Posterior vena cava (tissue), 2 donors: ENCODE data around the gene AFAP1. TPM values are rescaled to one million over a fixed set of nuclear protein-coding genes. Genes with fewer than 3 reads are reported as not detected.

Experiments
- DNase-seq: peaks from one replicate; pipeline ENCODE4 v3.0.0-alpha.2; 2020; ENCODE audit warnings: low spot score
- intact Hi-C, 2 donors: fragments of 100-400 bp; cut with DNase I; formaldehyde crosslinking; loops; one replicate each; pipeline versions ENCODE4 v1.14.1 to v1.14.2; 2022 to 2023
- total RNA-seq, 2 donors: library from RNA; stranded (reverse); fragmentation: NEBNext Ultra II Directional; extraction: Animal tissue kit (Norgen Biotek cat#: 25700); gene quantifications; one replicate each; pipeline ENCODE4 v1.2.1, GENCODE V29; 2021
- donor health status: DM: yes; HTN: yes; CAD: no.
- donor health status: DM: yes; HTN: yes; CAD: no.

The AFAP1 gene
- total RNA-seq, 2 donors from 2014 or later, result 45.3 TPM

GRCh38 chr4:7857993-7858392 is 81.7 kb downstream of the AFAP1 start:
- DNase-seq, result no peak
- intact Hi-C loops, result no loop called here

- intact Hi-C loops, result no loop called here
- no peak for DNase-seq
These were observed 82.4 kb downstream of the AFAP1 start for GRCh38 chr4:7857238-7857701.

DNA sequence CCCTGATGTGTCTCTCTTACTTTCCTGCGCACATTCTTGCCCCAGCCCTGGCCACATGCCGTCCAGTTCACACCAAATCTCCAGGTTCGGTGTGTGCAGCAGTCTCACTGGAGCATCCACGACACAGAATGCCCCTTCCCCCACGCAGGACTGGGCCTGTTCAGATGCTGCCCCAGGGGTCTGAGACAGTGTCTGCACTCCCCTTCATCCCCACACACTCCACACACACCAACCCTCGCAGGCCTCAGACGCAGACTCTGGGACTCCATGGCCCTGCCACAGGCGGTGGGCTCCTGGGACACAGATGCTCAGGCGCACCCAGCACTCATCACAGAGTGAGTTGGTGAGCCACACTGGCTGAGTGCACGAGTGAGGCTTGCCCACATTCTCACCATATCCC is 83.9 kb downstream of the AFAP1 start:
- intact Hi-C loops, result no loop called here
- peak; percentile 78 for DNase-seq

- intact Hi-C loops, result no loop called here
- DNase-seq, result no peak
These were observed 84.8 kb downstream of the AFAP1 start for GRCh38 chr4:7854697-7855370.

GRCh38 chr4:7854216-7854615 is 85.4 kb downstream of the AFAP1 start:
- intact Hi-C loops, result no loop called here
- DNase-seq, result no peak

DNA sequence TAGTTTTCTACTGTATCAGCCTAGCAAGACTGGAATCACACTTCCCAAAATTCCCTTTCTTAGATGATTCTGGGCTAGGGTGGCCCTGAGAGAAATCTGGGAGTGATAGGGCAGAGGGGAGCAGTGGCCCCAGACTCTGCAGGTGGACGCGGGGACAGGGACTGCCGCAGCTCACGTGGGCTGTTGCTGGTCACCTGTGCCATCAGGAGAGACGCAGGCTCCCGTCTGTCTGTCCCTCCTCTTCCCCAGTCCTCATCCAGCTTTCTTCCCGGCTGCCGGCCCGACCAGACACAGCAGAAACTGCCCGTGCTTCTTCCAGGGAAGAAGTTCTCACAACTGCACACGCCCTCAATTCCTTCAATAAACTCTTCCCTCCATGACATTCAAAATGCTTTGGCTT is 86.4 kb downstream of the AFAP1 start:
- intact Hi-C loops, result no loop called here
- no peak for DNase-seq

DNA sequence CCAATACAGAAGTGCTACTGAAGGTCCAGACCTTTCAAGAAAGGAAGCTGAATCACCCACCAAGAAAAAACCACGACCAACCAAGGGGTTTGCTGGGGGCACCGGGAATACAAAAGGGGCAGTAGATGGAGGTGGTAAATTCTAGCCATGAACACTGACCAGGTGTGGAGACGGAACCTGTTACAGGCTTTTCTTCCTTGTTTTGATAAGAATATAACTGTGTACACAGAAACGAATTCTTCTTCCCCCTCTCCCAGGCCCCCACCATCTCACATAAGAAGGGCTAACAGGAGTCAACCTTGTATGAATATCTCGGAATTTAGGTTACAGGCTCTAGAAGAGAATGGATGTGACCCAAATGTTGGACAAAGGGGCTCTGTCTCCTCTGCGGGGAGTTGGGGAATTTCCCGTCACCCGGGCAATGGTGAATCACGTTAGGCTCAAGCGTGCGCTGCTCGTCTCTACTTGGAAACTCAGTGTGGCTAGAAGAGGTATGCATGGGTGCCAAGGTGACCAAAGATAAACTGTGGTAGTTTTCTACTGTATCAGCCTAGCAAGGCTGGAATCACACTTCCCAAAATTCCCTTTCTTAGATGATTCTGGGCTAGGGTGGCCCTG is 87.0 kb downstream of the AFAP1 start:
- intact Hi-C loops, result no loop called here
- DNase-seq, result no peak

- intact Hi-C loops, result no loop called here
- DNase-seq, result no peak
These were observed 89.2 kb downstream of the AFAP1 start for GRCh38 chr4:7850489-7850888.

GRCh38 chr4:7847206-7847605 is 92.5 kb downstream of the AFAP1 start:
- intact Hi-C loops, result loop anchor here in 1 of 2 donors (10.0 kb wide), 1 partner anchor 58 kb away; no protein-coding TSS in a partner anchor
- DNase-seq, result no peak

DNA sequence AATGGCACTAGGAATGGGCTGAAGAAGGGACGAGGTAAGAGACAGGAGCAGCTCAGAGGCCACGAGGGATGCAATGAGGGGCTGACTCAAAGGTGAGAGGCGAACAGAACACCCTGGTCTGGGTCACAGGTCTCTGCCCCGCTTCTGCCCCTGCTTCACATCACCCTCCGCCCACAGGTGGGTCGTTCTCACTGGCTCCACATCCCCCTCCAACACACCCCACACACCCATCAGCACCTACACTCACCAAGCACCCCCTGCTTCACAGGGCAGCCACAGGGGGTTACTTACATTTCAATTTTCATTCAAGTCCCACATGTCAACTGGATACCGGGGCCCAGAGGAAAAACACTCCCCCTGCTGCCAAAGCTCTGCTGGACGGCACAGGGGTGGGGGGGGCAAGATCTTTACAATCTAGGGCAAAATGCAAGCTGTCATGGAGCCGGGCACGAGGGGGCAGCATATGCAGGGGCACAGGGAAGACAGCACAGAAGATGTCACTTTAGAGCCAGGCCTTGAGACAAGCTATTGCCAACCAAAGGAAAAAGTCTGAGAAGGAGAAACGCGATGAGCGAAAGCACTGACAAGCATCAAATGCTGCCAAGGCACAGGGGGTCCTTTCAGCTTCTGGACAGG is 94.0 kb downstream of the AFAP1 start:
- intact Hi-C loops, result loop anchor here in 1 of 2 donors (10.0 kb wide), 1 partner anchor 59 kb away; no protein-coding TSS in a partner anchor
- no peak for DNase-seq

GRCh38 chr4:7844594-7844991 is 95.1 kb downstream of the AFAP1 start:
- no peak for DNase-seq
- intact Hi-C loops, result loop anchor here in 1 of 2 donors (10.0 kb wide), 1 partner anchor 60 kb away; no protein-coding TSS in a partner anchor

DNA sequence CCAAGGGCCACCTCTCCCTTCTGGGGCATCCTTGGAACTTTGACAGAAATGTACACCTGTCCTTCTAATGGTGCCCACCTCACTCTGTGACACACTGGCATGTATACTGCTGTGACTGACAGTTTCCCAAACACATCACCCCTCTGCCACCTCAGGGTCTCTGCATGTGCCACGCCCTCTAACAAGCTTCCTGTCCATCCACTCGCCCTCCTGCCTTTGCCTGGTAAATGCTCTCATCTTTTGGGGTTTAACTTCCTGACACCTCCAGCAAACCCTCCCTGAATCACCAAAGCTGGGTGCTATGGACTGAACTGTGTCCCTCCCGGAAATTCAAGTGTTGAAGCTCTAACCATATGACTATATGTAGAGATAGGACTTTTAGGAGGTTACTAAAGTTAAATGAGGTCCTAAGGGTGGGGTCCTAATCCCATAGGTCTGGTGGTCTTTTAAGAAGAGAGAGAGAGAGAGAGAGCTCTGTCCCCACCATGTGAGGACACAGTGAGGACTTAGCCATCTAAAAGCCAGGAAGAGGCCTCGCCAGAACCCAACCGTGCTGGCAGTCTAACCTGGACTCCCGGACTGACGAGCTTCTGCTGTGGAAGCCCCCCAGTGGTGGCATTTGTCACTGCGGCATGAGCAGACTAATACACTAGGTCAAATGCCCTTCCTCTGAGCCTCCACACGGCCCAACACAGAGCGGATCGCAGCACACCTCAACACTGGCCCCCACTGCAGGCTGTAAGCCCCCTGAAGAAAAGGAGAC is 95.6 kb downstream of the AFAP1 start:
- intact Hi-C loops, result loop anchor here in 1 of 2 donors (10.0 kb wide), 1 partner anchor 61 kb away; no protein-coding TSS in a partner anchor
- DNase-seq, result peak; percentile 92

- DNase-seq, result no peak
- intact Hi-C loops, result loop anchor here in 1 of 2 donors (10.0 kb wide), 1 partner anchor 62 kb away; no protein-coding TSS in a partner anchor
These were observed 97.0 kb downstream of the AFAP1 start for GRCh38 chr4:7842384-7843279.

GRCh38 chr4:7841894-7842293 is 97.8 kb downstream of the AFAP1 start:
- DNase-seq, result no peak
- intact Hi-C loops, result loop anchor here in 1 of 2 donors (10.0 kb wide), 1 partner anchor 63 kb away; no protein-coding TSS in a partner anchor

- no peak for DNase-seq
- intact Hi-C loops, result loop anchor here in 1 of 2 donors (10.0 kb wide), 1 partner anchor 64 kb away; no protein-coding TSS in a partner anchor
These were observed 98.6 kb downstream of the AFAP1 start for GRCh38 chr4:7841071-7841470.

GRCh38 chr4:7839856-7840255 is 99.8 kb downstream of the AFAP1 start:
- no peak for DNase-seq

DNA sequence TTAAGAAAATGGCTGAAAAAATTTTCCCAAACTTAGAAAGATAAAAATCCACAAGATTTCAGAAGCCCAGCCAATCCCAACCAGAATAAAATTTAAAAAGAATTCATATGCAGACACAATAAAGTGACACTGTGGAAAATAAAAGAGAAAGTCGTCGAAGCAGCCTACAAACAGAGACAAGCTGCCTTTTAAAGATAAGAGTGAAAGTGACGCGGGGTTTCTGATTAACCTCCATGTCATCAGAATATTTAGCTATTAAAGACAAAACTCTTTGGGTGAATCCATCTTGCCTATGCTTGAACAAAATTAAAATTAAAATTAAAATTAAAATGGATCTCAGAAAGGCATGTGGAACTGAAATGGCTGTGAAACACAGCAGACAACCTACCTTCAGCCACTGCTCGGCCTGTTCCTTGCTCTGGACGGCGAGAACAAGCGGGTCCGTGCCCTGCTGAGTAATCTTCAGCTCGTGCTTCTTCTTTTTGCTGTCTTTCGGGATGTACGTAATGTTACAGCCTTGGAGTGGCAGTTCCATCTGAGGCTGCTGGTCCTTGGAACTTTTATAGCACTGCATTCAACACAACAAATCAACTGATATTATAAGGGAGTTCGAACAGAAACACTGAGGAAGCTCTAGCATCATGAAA is 101.4 kb downstream of the AFAP1 start:
- intact Hi-C loops, result no loop called here
- no peak for DNase-seq

More at GRCh38 chr4:7839856-7840255, 99.8 kb downstream of the AFAP1 start:
- intact Hi-C loops, result loop anchor here in 1 of 2 donors (10.0 kb wide), 1 partner anchor 65 kb away; no protein-coding TSS in a partner anchor
